WTC11 (cell line): ENCODE data around the gene GXYLT2. TPM values are rescaled to one million over a fixed set of nuclear protein-coding genes. Genes with fewer than 3 reads are reported as not detected.

Experiments used
- ATAC-seq: fragments of 200-7000 bp; cut with Tn5 transposase; 2 replicates; pipeline ENCODE4 v1.10.0; 2021; ENCODE audit warnings: mild to moderate bottlenecking, moderate library complexity
- CTCF ChIA-PET: fragments of 300-600 bp; sonication (Branson Sonifier 250); formaldehyde crosslinking; loops from one replicate; lab custom pipeline; 2021; ENCODE audit warnings: antibody characterized with exemption; lab: Charles Lee
- POLR2A ChIA-PET: fragments of 350-600 bp; sonication (Branson Sonifier 250); formaldehyde crosslinking; loops from one replicate; lab custom pipeline; 2021; ENCODE audit warnings: antibody characterized with exemption; lab: Charles Lee
- DNase-seq: peaks from one replicate; pipeline ENCODE4 v3.0.0; 2021; ENCODE audit warnings: low spot score
- H3K27ac Mint-ChIP-seq: 2 replicates; pipeline ENCODE4 v1.8.0; 2021; ENCODE audit warnings: mixed read lengths
- H3K27me3 Mint-ChIP-seq: 2 replicates; pipeline ENCODE4 v1.8.0; 2021; ENCODE audit warnings: low read depth, mild to moderate bottlenecking, moderate library complexity, mixed read lengths
- H3K36me3 Mint-ChIP-seq: 2 replicates; pipeline ENCODE4 v1.8.0; 2021; ENCODE audit warnings: mixed read lengths
- H3K4me1 Mint-ChIP-seq: 2 replicates; pipeline ENCODE4 v1.8.0; 2022; ENCODE audit warnings: mixed read lengths
- H3K4me3 Mint-ChIP-seq: 2 replicates; pipeline ENCODE4 v1.8.0; 2021; ENCODE audit warnings: mild to moderate bottlenecking, moderate library complexity, mixed read lengths
- H3K9me3 Mint-ChIP-seq: 2 replicates; pipeline ENCODE4 v1.8.0; 2021; ENCODE audit warnings: mixed read lengths
- AFF4 ChIP-seq: sonication (generic); formaldehyde crosslinking; IDR thresholded peaks from 2 replicates; pipeline ENCODE4 v1.8.1; 2023; ENCODE audit warnings: mild to moderate bottlenecking, missing genetic modification reagents, borderline replicate concordance
- ESRRA ChIP-seq: sonication (generic); formaldehyde crosslinking; IDR thresholded peaks from 2 replicates; pipeline ENCODE4 v1.8.1; 2022; ENCODE audit warnings: mild to moderate bottlenecking, missing genetic modification reagents, borderline replicate concordance
- FOXK1 ChIP-seq: sonication (generic); formaldehyde crosslinking; IDR thresholded peaks from 2 replicates; pipeline ENCODE4 v1.8.0; 2022; ENCODE audit warnings: mild to moderate bottlenecking, moderate library complexity, missing genetic modification reagents
- GABPB1 ChIP-seq: sonication (generic); formaldehyde crosslinking; IDR thresholded peaks from 2 replicates; pipeline ENCODE4 v1.8.1; 2023; ENCODE audit warnings: mild to moderate bottlenecking, missing genetic modification reagents
- GTF2I ChIP-seq: fragments of 250-450 bp; sonication (Bioruptor Pico); conservative IDR thresholded peaks from 2 replicates; pipeline ENCODE4 v1.4.0; 2021; ENCODE audit warnings: mild to moderate bottlenecking
- KAT7 ChIP-seq: sonication (generic); formaldehyde crosslinking; IDR thresholded peaks from 2 replicates; pipeline ENCODE4 v1.8.1; 2023; ENCODE audit warnings: missing genetic modification reagents, mild to moderate bottlenecking, borderline replicate concordance
- MLX ChIP-seq: sonication (generic); formaldehyde crosslinking; IDR thresholded peaks from 2 replicates; pipeline ENCODE4 v1.8.1; 2023; ENCODE audit warnings: mild to moderate bottlenecking, missing genetic modification reagents, moderate library complexity
- NFATC4 ChIP-seq: fragments of 250-450 bp; sonication (Bioruptor Pico); IDR thresholded peaks from 2 replicates; pipeline ENCODE4 v1.9.0; 2021; ENCODE audit warnings: mild to moderate bottlenecking
- RELA ChIP-seq: sonication (generic); formaldehyde crosslinking; IDR thresholded peaks from 2 replicates; pipeline ENCODE4 v1.8.1; 2022; ENCODE audit warnings: missing genetic modification reagents, mild to moderate bottlenecking, borderline replicate concordance
- STAT6 ChIP-seq: sonication (generic); formaldehyde crosslinking; conservative IDR thresholded peaks from 2 replicates; pipeline ENCODE4 v1.8.1; 2023; ENCODE audit warnings: mild to moderate bottlenecking, low read depth, missing genetic modification reagents, moderate library complexity
- TEAD4 ChIP-seq: sonication (generic); formaldehyde crosslinking; IDR thresholded peaks from 2 replicates; pipeline ENCODE4 v1.8.0; 2022; ENCODE audit warnings: mild to moderate bottlenecking, missing genetic modification reagents
- USF2 ChIP-seq: sonication (generic); formaldehyde crosslinking; IDR thresholded peaks from 2 replicates; pipeline ENCODE4 v1.8.1; 2023; ENCODE audit warnings: mild to moderate bottlenecking, missing genetic modification reagents, moderate library complexity
- ZNF281 ChIP-seq: sonication (generic); formaldehyde crosslinking; IDR thresholded peaks from 2 replicates; pipeline ENCODE4 v1.8.0; 2023; ENCODE audit warnings: mild to moderate bottlenecking, missing genetic modification reagents
- ZNF416 ChIP-seq: fragments of 250-450 bp; sonication (Bioruptor Pico); IDR thresholded peaks from 2 replicates; pipeline ENCODE4 v1.9.0; 2021; ENCODE audit warnings: mild to moderate bottlenecking, inconsistent platforms
- total RNA-seq: library from RNA; stranded (reverse); gene quantifications from 3 replicates; pipeline ENCODE4 v1.2.3, GENCODE V29; 2021
- TF ChIP-seq, protein P1 (sequence below): fragments of 250-450 bp; sonication (Bioruptor Pico); IDR thresholded peaks from 2 replicates; pipeline ENCODE4 v1.8.0; 2021; ENCODE audit warnings: mild to moderate bottlenecking

GXYLT2 gene
- total RNA-seq, 1 experiment from 2014 or later = 6.5 TPM

DNA sequence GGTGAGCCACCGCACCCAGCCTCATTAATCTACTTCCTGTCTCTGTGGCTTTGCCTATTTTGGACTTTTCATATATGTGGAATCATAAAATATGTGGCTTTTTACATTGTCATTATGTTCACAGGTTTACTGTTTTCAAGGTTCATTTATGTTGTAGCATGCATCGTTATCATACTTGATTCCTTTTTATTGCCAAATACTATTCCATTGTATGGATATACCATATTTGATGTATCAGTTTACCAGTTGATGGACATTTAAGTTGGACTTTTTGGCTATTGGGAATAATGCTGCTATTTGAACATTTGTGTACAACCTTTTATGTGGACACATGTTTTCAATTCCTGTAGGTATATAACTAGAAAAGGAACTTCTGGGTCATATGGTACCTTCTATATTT lies 14.0 kb downstream of the GXYLT2 start (continued):
- TF ChIP-seq ZNF281 (CRISPR knock-in tag) (no peak), KAT7 (no peak), USF2 (CRISPR knock-in tag) (no peak)

DNA sequence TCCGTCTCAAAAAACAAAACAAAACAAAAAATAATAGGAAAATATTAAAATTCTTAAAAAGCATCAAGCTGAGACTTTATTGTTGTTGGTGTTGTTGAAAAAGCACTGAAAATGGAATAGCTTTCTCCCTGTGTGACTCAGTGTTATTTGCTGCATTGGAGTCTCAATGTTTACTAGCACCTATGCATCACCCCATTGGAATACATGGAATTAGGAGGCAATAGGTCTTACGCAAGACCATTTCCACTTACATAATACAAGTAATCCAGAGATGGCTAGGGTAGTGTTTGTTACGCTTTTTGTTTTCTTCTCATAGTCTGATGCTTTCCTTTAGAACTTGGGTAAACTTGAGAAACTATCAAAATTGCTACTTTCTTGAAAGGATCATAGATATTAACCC lies 15.2 kb downstream of the GXYLT2 start:
- ATAC-seq (no peak), DNase-seq (no peak)
- Mint-ChIP-seq H3K9me3 (peaks cover 4% of the 10 kb centered on the region), H3K4me3 (no peak overlapping the region), H3K36me3 (no peaks in the 10 kb centered on the region; the same call in 1 of the 2 replicates), H3K27me3 (no peaks in the 10 kb centered on the region), H3K27ac (no peak overlapping the region), H3K4me1 (no peaks in the 10 kb centered on the region)
- TF ChIP-seq RELA (CRISPR knock-in tag) (no peak), GABPB1 (CRISPR knock-in tag) (peak; percentile 73)
- CTCF ChIA-PET = no interaction called here
- POLR2A ChIA-PET = no interaction called here

DNA sequence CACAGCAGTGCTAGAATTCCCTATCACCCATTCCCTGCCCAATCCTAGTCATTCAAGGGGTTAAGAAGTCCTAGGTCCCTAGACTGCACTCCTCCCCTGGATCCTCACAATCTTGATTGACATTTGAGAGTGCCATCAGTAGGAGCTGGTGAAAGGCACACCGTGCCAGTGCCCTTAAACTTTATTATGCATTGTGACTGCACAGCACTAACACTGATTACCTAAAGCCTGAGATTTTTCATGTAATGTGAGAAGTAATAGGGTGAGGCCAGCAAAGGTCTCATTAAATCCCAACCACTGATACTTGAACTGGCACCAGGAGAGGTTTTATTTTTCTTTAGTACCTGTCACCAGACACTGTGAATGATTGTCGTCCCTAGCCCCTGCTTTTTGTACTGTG lies 16.3 kb downstream of the GXYLT2 start:
- Mint-ChIP-seq H3K4me1 (no peaks in the 10 kb centered on the region), H3K4me3 (no peak overlapping the region), H3K36me3 (no peaks in the 10 kb centered on the region; the same call in 1 of the 2 replicates), H3K27ac (no peak overlapping the region), H3K9me3 (peaks cover 4% of the 10 kb centered on the region), H3K27me3 (no peaks in the 10 kb centered on the region)
- no peak for DNase-seq
- ChIA-PET CTCF (no interaction called here), POLR2A (interaction anchor here (0.6 kb wide), 1 partner anchor 148 kb away, joined by 3 read pairs; no protein-coding TSS in a partner anchor)
- TF ChIP-seq, protein P1, sequence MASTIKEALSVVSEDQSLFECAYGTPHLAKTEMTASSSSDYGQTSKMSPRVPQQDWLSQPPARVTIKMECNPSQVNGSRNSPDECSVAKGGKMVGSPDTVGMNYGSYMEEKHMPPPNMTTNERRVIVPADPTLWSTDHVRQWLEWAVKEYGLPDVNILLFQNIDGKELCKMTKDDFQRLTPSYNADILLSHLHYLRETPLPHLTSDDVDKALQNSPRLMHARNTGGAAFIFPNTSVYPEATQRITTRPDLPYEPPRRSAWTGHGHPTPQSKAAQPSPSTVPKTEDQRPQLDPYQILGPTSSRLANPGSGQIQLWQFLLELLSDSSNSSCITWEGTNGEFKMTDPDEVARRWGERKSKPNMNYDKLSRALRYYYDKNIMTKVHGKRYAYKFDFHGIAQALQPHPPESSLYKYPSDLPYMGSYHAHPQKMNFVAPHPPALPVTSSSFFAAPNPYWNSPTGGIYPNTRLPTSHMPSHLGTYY (CRISPR knock-in tag) = no peak
- TF ChIP-seq GTF2I = no peak
- TF ChIP-seq NFATC4 (CRISPR knock-in tag) = no peak
- no peak for TF ChIP-seq FOXK1 (CRISPR knock-in tag)
- no peak for TF ChIP-seq USF2 (CRISPR knock-in tag)
- TF ChIP-seq ZNF416 = no peak
- no peak for TF ChIP-seq KAT7
- TF ChIP-seq TEAD4 (CRISPR knock-in tag) = no peak
- TF ChIP-seq MLX (CRISPR knock-in tag) = no peak
- no peak for TF ChIP-seq ESRRA (CRISPR knock-in tag)
- no peak for TF ChIP-seq AFF4 (CRISPR knock-in tag)
- TF ChIP-seq STAT6 (CRISPR knock-in tag) = no peak
- ATAC-seq = no peak
